GM18502 (cell line): ENCODE measurements around the gene RNLS.

Experiments
- ATAC-seq: cut with Tn5 transposase; IDR thresholded peaks from one replicate; pipeline ENCODE4 v1.9.1; 2021; ENCODE audit warnings: mild to moderate bottlenecking; ENCODE audit not compliant: unreplicated experiment, poor library complexity

The RNLS gene

GRCh38 chr10:88408096-88408495 is 175.0 kb downstream of the RNLS start:
- no peak for ATAC-seq

- no peak for ATAC-seq
Measured at GRCh38 chr10:88404133-88404532, 179.0 kb downstream of the RNLS start.

- ATAC-seq: no peak
Measured at GRCh38 chr10:88401671-88402347, 181.3 kb downstream of the RNLS start.

GRCh38 chr10:88399240-88399639 is 183.9 kb downstream of the RNLS start:
- no peak for ATAC-seq

- ATAC-seq: no peak
Measured at GRCh38 chr10:88395677-88396076, 187.4 kb downstream of the RNLS start.

GRCh38 chr10:88392222-88392621 is 190.9 kb downstream of the RNLS start:
- peak; percentile 82 for ATAC-seq

GRCh38 chr10:88390041-88390440 is 193.1 kb downstream of the RNLS start:
- no peak for ATAC-seq

GRCh38 chr10:88389456-88389855 is 193.7 kb downstream of the RNLS start:
- no peak for ATAC-seq

GRCh38 chr10:88388324-88388723 is 194.8 kb downstream of the RNLS start:
- no peak for ATAC-seq

GRCh38 chr10:88386821-88387773 is 196.0 kb downstream of the RNLS start:
- peak; percentile 55 for ATAC-seq

- peak; percentile 30 for ATAC-seq
Measured at GRCh38 chr10:88386204-88386788, 196.8 kb downstream of the RNLS start.

GRCh38 chr10:88385601-88386203 is 197.4 kb downstream of the RNLS start:
- ATAC-seq: peak; percentile 66

- no peak for ATAC-seq
Measured at GRCh38 chr10:88383276-88383675, 199.8 kb downstream of the RNLS start.

GRCh38 chr10:88382699-88383098 is 200.4 kb downstream of the RNLS start:
- ATAC-seq: no peak

- ATAC-seq: no peak
Measured at GRCh38 chr10:88379575-88379974, 203.5 kb downstream of the RNLS start.

GRCh38 chr10:88377510-88377909 is 205.6 kb downstream of the RNLS start:
- ATAC-seq: no peak

- no peak for ATAC-seq
Measured at GRCh38 chr10:88374392-88375175, 208.5 kb downstream of the RNLS start.

GRCh38 chr10:88372881-88373592 is 210.1 kb downstream of the RNLS start:
- ATAC-seq: no peak

GRCh38 chr10:88372051-88372715 is 210.9 kb downstream of the RNLS start:
- no peak for ATAC-seq
